ENCODE results near the gene CCDC18. TPM values are rescaled to one million over a fixed set of nuclear protein-coding genes. Genes with fewer than 3 reads are reported as not detected.
"Not testable (repeated sequence)": the region's sequence is repeated elsewhere in the genome, so short reads cannot be mapped to it uniquely, and the experiment has no call there.

CCDC18 gene
- total RNA-seq, 1 donor from 2014 or later = 3.4 TPM

- Histone ChIP-seq H3K9me3 (replicated peaks) (no peaks in the 10 kb centered on the region), H3K4me3 (no peak overlapping the region), H3K36me3 (peaks cover 4% of the 10 kb centered on the region), H3K27ac (replicated peaks) (no peak overlapping the region), H3K27me3 (ENCODE audit: low read depth) (no peaks in the 10 kb centered on the region), H3K4me1 (no peaks in the 10 kb centered on the region)
- DNase-seq = no peak
- TF ChIP-seq CTCF (IDR thresholded peaks at IDR 0.05; ENCODE audit: borderline replicate concordance) = no peak
- intact Hi-C loops (cut with micrococcal nuclease) = no loop called here
These were observed 26.0 kb downstream of the CCDC18 start for GRCh38 chr1:93206567-93206954.

- H3K9me3 ChIP-seq (replicated peaks) = no peaks in the 10 kb centered on the region
- no peak for DNase-seq
- H3K27ac ChIP-seq (replicated peaks) = no peak overlapping the region
- no peaks in the 10 kb centered on the region for H3K4me1 ChIP-seq
- intact Hi-C loops (cut with micrococcal nuclease) = no loop called here
- TF ChIP-seq CTCF (IDR thresholded peaks at IDR 0.05; ENCODE audit: borderline replicate concordance) = no peak
- no peaks in the 10 kb centered on the region for H3K36me3 ChIP-seq
- no peaks in the 10 kb centered on the region for H3K27me3 ChIP-seq (ENCODE audit: low read depth)
- no peak overlapping the region for H3K4me3 ChIP-seq
These were observed 26.7 kb downstream of the CCDC18 start for GRCh38 chr1:93207211-93207610.

- H3K27me3 ChIP-seq (ENCODE audit: low read depth) = no peaks in the 10 kb centered on the region
- H3K36me3 ChIP-seq = peaks cover 12% of the 10 kb centered on the region
- no peaks in the 10 kb centered on the region for H3K9me3 ChIP-seq (replicated peaks)
- no peak for DNase-seq
- H3K4me1 ChIP-seq = no peaks in the 10 kb centered on the region
- H3K4me3 ChIP-seq = no peak overlapping the region
- intact Hi-C loops (cut with micrococcal nuclease) = no loop called here
- no peak overlapping the region for H3K27ac ChIP-seq (replicated peaks)
- no peak for TF ChIP-seq CTCF (IDR thresholded peaks at IDR 0.05; ENCODE audit: borderline replicate concordance)
These were observed 34.8 kb downstream of the CCDC18 start for GRCh38 chr1:93215322-93215721.

- no peaks in the 10 kb centered on the region for H3K27me3 ChIP-seq (ENCODE audit: low read depth)
- no peak for TF ChIP-seq CTCF (IDR thresholded peaks at IDR 0.05; ENCODE audit: borderline replicate concordance)
- peaks cover 21% of the 10 kb centered on the region for H3K36me3 ChIP-seq
- no peak overlapping the region for H3K27ac ChIP-seq (replicated peaks)
- no peak for DNase-seq
- no peak overlapping the region for H3K4me3 ChIP-seq
- H3K4me1 ChIP-seq = no peaks in the 10 kb centered on the region
- H3K9me3 ChIP-seq (replicated peaks) = peaks cover 4% of the 10 kb centered on the region
- intact Hi-C loops (cut with micrococcal nuclease) = no loop called here
These were observed 38.9 kb downstream of the CCDC18 start for GRCh38 chr1:93219443-93219842.

GRCh38 chr1:93220716-93221115, 40.2 kb downstream of the CCDC18 start:
- peaks cover 23% of the 10 kb centered on the region for H3K36me3 ChIP-seq
- H3K4me1 ChIP-seq; DNase-seq; H3K9me3 ChIP-seq (replicated peaks); H3K27me3 ChIP-seq (ENCODE audit: low read depth); intact Hi-C loops (cut with micrococcal nuclease); H3K4me3 ChIP-seq; H3K27ac ChIP-seq (replicated peaks): not testable (repeated sequence)

- Histone ChIP-seq H3K9me3 (replicated peaks) (peaks cover 4% of the 10 kb centered on the region), H3K4me3 (no peak overlapping the region), H3K36me3 (peaks cover 23% of the 10 kb centered on the region), H3K27ac (replicated peaks) (no peak overlapping the region), H3K4me1 (no peaks in the 10 kb centered on the region), H3K27me3 (ENCODE audit: low read depth) (no peaks in the 10 kb centered on the region)
- DNase-seq = no peak
- intact Hi-C loops (cut with micrococcal nuclease) = no loop called here
- no peak for TF ChIP-seq CTCF (IDR thresholded peaks at IDR 0.05; ENCODE audit: borderline replicate concordance)
These were observed 41.4 kb downstream of the CCDC18 start for GRCh38 chr1:93221913-93222312.

All from left ventricle myocardium inferior (tissue), 1 donor.